GM12801 (cell line): ENCODE measurements around the gene RBPJL.

ENCODE experiments used
- TF ChIP-seq, protein P1 (sequence below): IDR thresholded peaks from one replicate; pipeline ENCODE4 v1.5.1; 2011; ENCODE audit warnings: control low read depth; ENCODE audit not compliant: insufficient read length; ENCODE audit errors: extremely low read depth

Gene RBPJL

DNA sequence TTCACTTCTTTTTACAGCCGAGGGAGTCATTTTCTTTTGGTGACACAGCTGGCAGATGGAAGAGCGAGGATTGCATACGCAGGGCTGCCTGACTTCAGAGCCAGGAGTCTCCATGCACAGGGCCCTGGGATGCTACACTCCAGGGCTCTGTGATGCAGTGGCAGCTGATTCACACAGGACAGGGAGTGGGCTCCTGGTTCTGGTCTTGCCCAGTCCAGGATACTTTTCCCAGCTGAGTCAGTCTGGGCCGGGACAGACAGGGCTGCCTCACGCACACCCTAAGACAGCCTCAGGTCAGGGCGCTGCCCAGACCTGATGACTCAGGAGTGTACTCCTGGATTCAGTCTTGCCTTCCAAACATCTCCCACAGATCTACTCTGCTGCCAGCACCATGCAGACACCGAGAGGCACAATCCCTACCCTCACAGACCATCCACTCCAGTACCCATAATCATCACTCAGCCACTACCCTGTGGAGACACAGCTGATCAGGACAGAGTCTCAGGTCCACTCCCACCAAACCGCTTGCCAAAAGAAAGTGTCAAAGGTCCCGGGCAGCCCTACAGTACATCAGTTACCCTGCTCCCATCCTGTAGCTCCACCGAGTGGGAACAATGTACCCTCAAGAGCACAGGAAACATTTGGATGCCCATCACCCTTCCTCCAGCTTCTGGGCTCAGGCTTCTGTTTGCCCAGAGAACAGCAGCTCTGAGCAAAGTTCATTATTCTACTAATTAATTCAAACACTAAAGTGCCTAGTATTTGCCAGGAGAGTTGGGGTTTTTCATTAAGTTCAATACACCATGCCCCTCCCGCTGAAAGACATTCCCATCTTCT is 30.1 kb downstream of the RBPJL start:
- TF ChIP-seq, protein P1, sequence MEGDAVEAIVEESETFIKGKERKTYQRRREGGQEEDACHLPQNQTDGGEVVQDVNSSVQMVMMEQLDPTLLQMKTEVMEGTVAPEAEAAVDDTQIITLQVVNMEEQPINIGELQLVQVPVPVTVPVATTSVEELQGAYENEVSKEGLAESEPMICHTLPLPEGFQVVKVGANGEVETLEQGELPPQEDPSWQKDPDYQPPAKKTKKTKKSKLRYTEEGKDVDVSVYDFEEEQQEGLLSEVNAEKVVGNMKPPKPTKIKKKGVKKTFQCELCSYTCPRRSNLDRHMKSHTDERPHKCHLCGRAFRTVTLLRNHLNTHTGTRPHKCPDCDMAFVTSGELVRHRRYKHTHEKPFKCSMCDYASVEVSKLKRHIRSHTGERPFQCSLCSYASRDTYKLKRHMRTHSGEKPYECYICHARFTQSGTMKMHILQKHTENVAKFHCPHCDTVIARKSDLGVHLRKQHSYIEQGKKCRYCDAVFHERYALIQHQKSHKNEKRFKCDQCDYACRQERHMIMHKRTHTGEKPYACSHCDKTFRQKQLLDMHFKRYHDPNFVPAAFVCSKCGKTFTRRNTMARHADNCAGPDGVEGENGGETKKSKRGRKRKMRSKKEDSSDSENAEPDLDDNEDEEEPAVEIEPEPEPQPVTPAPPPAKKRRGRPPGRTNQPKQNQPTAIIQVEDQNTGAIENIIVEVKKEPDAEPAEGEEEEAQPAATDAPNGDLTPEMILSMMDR: no peak

DNA sequence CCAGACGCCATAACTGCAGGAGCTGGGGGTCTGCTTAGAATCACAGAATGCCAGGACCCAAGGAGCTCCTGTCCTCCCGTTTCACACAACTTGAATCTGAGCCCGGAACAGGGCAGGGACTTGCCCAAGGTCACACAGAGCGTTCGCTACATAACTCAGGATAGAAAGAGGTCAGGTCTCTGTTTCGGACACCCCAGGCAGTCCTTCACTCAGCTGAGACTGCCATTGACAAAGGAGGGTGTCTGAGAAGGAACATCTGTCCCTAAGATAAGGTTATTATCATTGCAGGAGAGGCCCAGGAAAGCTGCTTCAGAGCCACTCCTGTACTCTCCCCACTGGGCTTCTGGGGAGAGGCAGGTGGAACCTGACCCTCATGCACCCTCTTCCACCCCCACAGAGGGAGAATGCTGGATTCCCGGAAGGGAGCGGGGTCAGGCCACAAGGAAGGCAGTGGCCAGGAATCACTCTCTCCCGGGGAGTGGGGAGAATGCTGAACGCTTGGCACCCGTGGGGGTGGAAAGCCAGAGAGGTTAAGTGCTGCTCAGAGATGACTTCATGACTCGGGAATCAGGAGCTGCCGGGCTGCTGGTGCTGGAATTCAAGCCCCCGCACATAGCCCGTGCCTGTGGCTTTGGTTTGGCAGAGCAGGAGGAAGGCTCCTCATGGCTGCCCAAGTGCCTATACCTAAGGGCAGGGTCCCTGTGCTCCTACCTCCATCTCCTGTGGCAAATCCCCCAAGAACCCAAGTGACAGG is 30.9 kb downstream of the RBPJL start:
- TF ChIP-seq, protein P1: no peak

DNA sequence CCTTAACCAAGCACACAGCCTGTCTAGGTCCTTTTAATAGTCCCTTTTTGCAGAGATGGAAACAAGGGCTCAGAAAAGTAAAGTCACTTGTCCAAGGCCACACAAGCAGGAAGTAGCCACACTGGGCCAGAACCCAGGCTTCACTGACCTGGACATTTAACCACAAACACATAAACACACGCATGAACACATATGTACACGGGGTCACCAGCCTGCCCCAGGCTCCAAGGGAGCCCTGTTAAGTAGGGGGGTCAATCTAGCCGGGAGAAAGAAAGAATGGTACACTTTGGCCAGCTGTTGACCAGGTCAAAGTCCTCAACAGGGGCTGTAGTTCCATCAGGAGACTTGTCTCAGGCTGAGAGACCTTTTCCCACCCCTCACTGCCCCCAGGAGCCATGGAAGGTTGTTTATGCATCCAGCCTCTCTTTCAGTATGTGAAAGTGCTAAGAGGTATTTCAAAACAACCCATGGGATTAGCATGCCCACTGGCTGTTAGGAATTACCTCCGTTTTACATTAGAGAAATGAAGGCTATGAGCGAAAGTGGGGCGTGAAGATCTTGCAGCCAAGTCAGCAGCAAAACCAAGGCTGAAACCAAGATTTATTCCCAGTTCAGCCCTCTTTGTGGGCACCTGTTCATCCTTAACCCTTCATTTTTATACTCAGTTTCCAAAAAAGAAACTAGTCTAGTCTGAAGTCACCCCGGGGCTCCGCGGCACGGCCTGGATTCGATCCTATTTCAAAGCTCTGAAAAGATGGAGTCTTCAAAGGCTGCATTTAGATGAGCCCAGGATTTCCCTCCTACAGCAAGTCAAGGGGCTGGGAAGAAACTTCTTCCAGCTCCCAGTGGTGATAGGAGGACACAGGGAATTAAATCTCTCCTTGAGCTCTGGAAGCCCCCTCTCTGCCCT is 31.7 kb downstream of the RBPJL start:
- TF ChIP-seq, protein P1: no peak

DNA sequence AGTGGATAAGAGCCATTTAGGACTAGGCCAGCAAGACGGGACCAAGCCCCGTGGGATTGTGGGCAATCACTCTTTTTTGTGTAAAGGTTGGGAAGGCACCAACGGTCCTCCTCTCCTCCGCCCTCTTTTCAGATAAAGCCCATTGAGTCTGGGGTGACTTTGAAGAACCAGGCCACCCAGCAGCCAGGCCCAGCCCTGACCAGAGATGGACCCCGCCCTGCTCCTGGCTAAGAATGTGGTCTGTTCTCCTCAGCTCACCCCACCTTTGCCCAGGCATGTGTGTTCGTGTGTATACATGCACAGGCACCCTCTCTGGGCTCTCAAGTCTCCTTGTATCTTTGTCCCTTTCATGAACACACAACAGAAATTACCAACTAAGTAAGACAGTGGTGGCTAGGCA is 32.4 kb downstream of the RBPJL start:
- TF ChIP-seq, protein P1: no peak

DNA sequence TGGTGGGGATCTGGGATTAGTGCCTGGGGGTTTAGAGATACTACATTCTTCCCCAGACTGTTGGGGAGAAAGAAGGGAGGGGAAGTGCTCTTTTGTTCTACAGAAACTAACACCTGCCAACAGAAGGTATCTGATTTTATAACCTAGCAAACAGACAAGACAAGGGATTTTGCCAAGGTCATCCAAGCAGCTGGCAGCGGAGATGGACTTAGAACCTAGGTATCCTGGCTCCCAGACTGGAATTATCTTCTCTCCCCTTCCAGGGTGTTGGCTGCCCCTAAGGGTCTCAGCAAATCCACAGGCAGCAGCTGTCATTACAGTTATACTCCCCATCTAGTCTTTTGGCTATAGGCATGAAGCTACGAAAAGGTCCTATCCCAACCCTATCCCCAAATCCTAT is 33.2 kb downstream of the RBPJL start:
- TF ChIP-seq, protein P1: no peak

DNA sequence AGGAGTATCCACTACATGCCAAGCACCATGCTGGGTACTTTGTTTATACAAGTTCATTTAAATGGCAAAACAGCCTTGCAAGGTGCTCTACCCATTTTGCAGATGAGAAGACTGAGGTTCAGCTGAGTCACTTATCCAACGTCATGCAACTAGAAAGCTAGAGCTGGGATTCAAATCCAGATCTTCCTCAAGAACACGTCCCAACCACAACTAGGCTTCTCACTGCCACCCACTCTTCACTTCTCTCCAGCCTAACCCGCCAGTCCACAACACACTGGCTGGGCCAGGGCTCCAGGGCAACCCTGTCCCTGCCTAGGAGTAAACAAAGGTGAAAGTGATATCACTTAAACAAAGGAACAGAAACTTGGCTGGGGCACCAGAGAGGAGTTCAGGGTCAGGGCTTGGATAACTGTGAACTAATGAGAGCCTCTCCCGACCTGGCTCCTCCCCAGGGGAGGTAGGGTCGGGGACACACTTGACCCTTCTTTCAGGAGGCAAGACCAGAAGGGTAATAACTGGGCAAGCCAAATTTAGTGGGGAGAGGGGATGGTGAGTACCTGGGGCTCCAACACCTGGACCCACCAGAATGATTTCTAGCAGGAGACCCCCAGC is 33.7 kb downstream of the RBPJL start:
- TF ChIP-seq, protein P1: no peak
